Activated naive CD4-positive, alpha-beta T cell treated with anti-CD3 and anti-CD28 coated beads, Interleukin-2, amount 50 U/mL, for 16 hours (primary cell): Measurements from ENCODE around the gene ZRANB1.
A peak's percentile ranks its signal among the peaks of the same experiment; 100 is the strongest.

Source experiments
- DNase-seq: peaks from one replicate; pipeline ENCODE4 v3.0.0-alpha.2; 2020

Gene ZRANB1

GRCh38 chr10:125008689-125009638, 67.0 kb downstream of the ZRANB1 start:
- DNase-seq: peak; percentile 3

GRCh38 chr10:125009661-125010161, 67.8 kb downstream of the ZRANB1 start:
- DNase-seq: peak; percentile 3

- DNase-seq: peak; percentile 1
These were observed 68.4 kb downstream of the ZRANB1 start for GRCh38 chr10:125010362-125010761.

- peak; percentile 1 for DNase-seq
These were observed 69.4 kb downstream of the ZRANB1 start for GRCh38 chr10:125011171-125011925.

GRCh38 chr10:125011926-125012705, 70.2 kb downstream of the ZRANB1 start:
- peak; percentile 3 for DNase-seq

- peak; percentile 0 for DNase-seq
These were observed 71.1 kb downstream of the ZRANB1 start for GRCh38 chr10:125012851-125013528.

GRCh38 chr10:125013529-125013872, 71.6 kb downstream of the ZRANB1 start:
- no peak for DNase-seq

GRCh38 chr10:125014086-125014830, 72.3 kb downstream of the ZRANB1 start:
- DNase-seq: no peak

- DNase-seq: no peak
These were observed 73.0 kb downstream of the ZRANB1 start for GRCh38 chr10:125014836-125015355.

GRCh38 chr10:125015356-125015944, 73.5 kb downstream of the ZRANB1 start:
- DNase-seq: no peak

GRCh38 chr10:125016123-125016522, 74.2 kb downstream of the ZRANB1 start:
- DNase-seq: no peak

- DNase-seq: no peak
These were observed 74.8 kb downstream of the ZRANB1 start for GRCh38 chr10:125016611-125017202.

- DNase-seq: no peak
These were observed 75.8 kb downstream of the ZRANB1 start for GRCh38 chr10:125017547-125018298.

GRCh38 chr10:125018576-125019143, 76.7 kb downstream of the ZRANB1 start:
- DNase-seq: no peak

- no peak for DNase-seq
These were observed 78.5 kb downstream of the ZRANB1 start for GRCh38 chr10:125020386-125020785.

GRCh38 chr10:125020871-125021270, 78.9 kb downstream of the ZRANB1 start:
- no peak for DNase-seq

- no peak for DNase-seq
These were observed 79.9 kb downstream of the ZRANB1 start for GRCh38 chr10:125021686-125022344.

- DNase-seq: no peak
These were observed 80.7 kb downstream of the ZRANB1 start for GRCh38 chr10:125022671-125023070.

- no peak for DNase-seq
These were observed 81.3 kb downstream of the ZRANB1 start for GRCh38 chr10:125023255-125023654.
